HepG2 (cell line): Measurements from ENCODE around the gene POLE3. TPM values are rescaled to one million over a fixed set of nuclear protein-coding genes. Genes with fewer than 3 reads are reported as not detected.

Source experiments
- AGO1 ChIP-seq: fragments of 200-400 bp; formaldehyde crosslinking; IDR thresholded peaks from 2 replicates; pipeline ENCODE4 v1.6.1; 2017; ENCODE audit warnings: mild to moderate bottlenecking, low read depth, low read length, moderate library complexity; ENCODE audit not compliant: poor library complexity, severe bottlenecking
- ARNT ChIP-seq: fragments of 450-650 bp; IDR thresholded peaks from 2 replicates; pipeline ENCODE4 v1.6.1; 2017
- ATAD3A ChIP-seq: sonication (generic); formaldehyde crosslinking; IDR thresholded peaks from 2 replicates; pipeline ENCODE4 v1.4.0; 2020; ENCODE audit warnings: missing genetic modification reagents
- KLF15 ChIP-seq: sonication (generic); formaldehyde crosslinking; IDR thresholded peaks from 2 replicates; pipeline ENCODE4 v1.8.1; 2023; ENCODE audit warnings: borderline replicate concordance, mild to moderate bottlenecking, inconsistent platforms, missing genetic modification reagents, mixed read lengths
- KMT2B ChIP-seq: IDR thresholded peaks from 2 replicates; pipeline ENCODE4 v1.6.1; 2016; ENCODE audit warnings: missing genetic modification reagents, missing compliant biosample characterization
- MAF1 ChIP-seq: sonication (generic); formaldehyde crosslinking; IDR thresholded peaks from 2 replicates; pipeline ENCODE4 v1.5.0; 2020; ENCODE audit warnings: missing genetic modification reagents, borderline replicate concordance
- POLR2A ChIP-seq, 2 experiments: IDR thresholded peaks; 2 replicates each; pipeline ENCODE4 v1.6.1; 2011; ENCODE audit warnings: low read depth in 2 of 2, low read length in 2 of 2, mild to moderate bottlenecking in 1 of 2, moderate library complexity in 1 of 2; ENCODE audit not compliant: insufficient read depth in 1 of 2
- PRMT3 ChIP-seq: sonication (generic); formaldehyde crosslinking; IDR thresholded peaks from 2 replicates; pipeline ENCODE4 v1.8.1; 2022; ENCODE audit warnings: low read depth, mild to moderate bottlenecking, moderate library complexity, missing genetic modification reagents, borderline replicate concordance
- SIX1 ChIP-seq: sonication (generic); formaldehyde crosslinking; IDR thresholded peaks from 2 replicates; pipeline ENCODE4 v1.4.0; 2020; ENCODE audit warnings: missing genetic modification reagents, borderline replicate concordance
- SMAD9 ChIP-seq: sonication (generic); formaldehyde crosslinking; IDR thresholded peaks from 2 replicates; pipeline ENCODE4 v1.5.1; 2020; ENCODE audit warnings: mild to moderate bottlenecking, missing genetic modification reagents
- SUZ12 ChIP-seq: fragments of 150-350 bp; IDR thresholded peaks from 2 replicates; pipeline ENCODE4 v1.6.1; 2014; ENCODE audit warnings: low read depth, low read length
- TBX2 ChIP-seq: sonication (generic); formaldehyde crosslinking; IDR thresholded peaks from 2 replicates; pipeline ENCODE4 v1.5.0; 2020; ENCODE audit warnings: missing genetic modification reagents, mild to moderate bottlenecking, borderline replicate concordance
- ZFP82 ChIP-seq: sonication (generic); formaldehyde crosslinking; IDR thresholded peaks from 2 replicates; pipeline ENCODE4 v1.5.1; 2020; ENCODE audit warnings: mild to moderate bottlenecking, missing genetic modification reagents, borderline replicate concordance
- ZKSCAN5 ChIP-seq: sonication (generic); formaldehyde crosslinking; IDR thresholded peaks from 2 replicates; pipeline ENCODE4 v1.5.1; 2020; ENCODE audit warnings: mild to moderate bottlenecking, missing genetic modification reagents
- ZNF232 ChIP-seq: sonication (generic); formaldehyde crosslinking; IDR thresholded peaks from 2 replicates; pipeline ENCODE4 v1.4.0; 2020; ENCODE audit warnings: missing genetic modification reagents, borderline replicate concordance
- ZNF431 ChIP-seq: sonication (generic); formaldehyde crosslinking; IDR thresholded peaks from 2 replicates; pipeline ENCODE4 v1.9.0; 2022; ENCODE audit warnings: missing genetic modification reagents, low read depth, mild to moderate bottlenecking, borderline replicate concordance
- ZNF468 ChIP-seq: sonication (generic); formaldehyde crosslinking; IDR thresholded peaks from 2 replicates; pipeline ENCODE4 v1.8.0; 2022; ENCODE audit warnings: mild to moderate bottlenecking, moderate library complexity, missing genetic modification reagents
- ZNF768 ChIP-seq: sonication (generic); formaldehyde crosslinking; IDR thresholded peaks from 2 replicates; pipeline ENCODE4 v1.4.0; 2020; ENCODE audit warnings: missing genetic modification reagents
- polyA plus RNA-seq, 8 experiments: library from polyadenylated mRNA; depleted of rRNA in 3 of 8; stranded (reverse) in 7 of 8; unstranded in 1 of 8; fragments of >200 nt; fragmentation: Illumina TruSeq in 4 of 8; extraction: Trizol in 4 of 8; gene quantifications; 2 replicates each; pipeline versions ENCODE4 v1.2.1 to v1.2.3, GENCODE V29; 2011 to 2016; ENCODE audit warnings: low read depth in 4 of 8, missing spikeins in 1 of 8, mixed read lengths in 1 of 8; ENCODE audit not compliant: insufficient read depth in 1 of 8
- total RNA-seq, 5 experiments: library from RNA; depleted of rRNA; stranded (reverse); fragments of >200 nt; fragmentation: Illumina TruSeq; extraction: Trizol; gene quantifications; 2 replicates each; pipeline ENCODE4 v1.2.3, GENCODE V29; 2016; ENCODE audit warnings: low read depth in 1 of 5
- TF ChIP-seq, protein P1 (sequence below): sonication (generic); formaldehyde crosslinking; IDR thresholded peaks from 2 replicates; pipeline ENCODE4 v1.4.0; 2020; ENCODE audit warnings: mild to moderate bottlenecking, missing genetic modification reagents
- TF ChIP-seq, protein P2 (sequence below): sonication (generic); formaldehyde crosslinking; conservative IDR thresholded peaks from 2 replicates; pipeline ENCODE4 v1.8.0; 2022; ENCODE audit warnings: low read depth, missing genetic modification reagents
- TF ChIP-seq, protein P3 (sequence below): sonication (generic); formaldehyde crosslinking; IDR thresholded peaks from 2 replicates; pipeline ENCODE4 v1.9.0; 2021; ENCODE audit warnings: missing genetic modification reagents, borderline replicate concordance

Gene POLE3
- total and polyA plus RNA-seq, 2 of the 13 experiments (the other 11 are each of a cell fraction or from before 2014, with no cell fraction given), result 36.0 to 77.2 TPM

DNA sequence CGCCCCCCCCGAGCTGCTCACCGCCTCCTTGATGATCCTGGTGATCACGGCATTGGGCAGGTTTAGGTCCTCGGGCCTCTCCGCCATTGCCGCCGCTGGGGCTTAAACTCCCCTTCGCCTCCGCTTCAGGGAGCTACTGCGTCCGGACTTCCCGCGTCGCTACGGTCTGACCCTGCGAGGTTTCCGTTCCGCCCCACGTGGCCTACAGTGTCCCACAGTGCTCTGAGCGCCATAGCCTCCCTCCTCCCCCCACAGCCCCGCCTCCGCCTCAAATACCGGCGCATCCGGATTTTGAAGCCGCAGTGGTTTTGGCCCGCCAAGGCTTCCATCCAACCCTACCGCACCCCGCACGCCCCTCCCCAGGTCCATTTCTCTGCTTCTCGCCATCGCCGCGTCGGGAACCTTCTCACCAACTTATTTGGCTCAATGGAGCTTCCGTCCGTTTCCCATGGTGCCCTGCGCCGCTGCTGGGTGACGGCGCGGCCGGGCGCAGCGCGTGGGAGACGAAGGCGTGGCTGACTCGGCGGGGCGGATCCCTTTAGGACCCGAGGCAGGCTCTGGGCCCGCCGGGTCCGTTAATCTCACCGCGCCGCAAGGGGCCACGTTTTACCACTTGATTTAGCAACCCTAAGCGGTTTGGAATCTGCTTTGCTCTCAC lies at the start of gene POLE3, which contains the start of gene C9orf43 (continued):
- peak; percentile 87 for TF ChIP-seq TBX2 (CRISPR knock-in tag)
- TF ChIP-seq KMT2B (CRISPR knock-in tag), result peak; percentile 96
- TF ChIP-seq, protein P1, sequence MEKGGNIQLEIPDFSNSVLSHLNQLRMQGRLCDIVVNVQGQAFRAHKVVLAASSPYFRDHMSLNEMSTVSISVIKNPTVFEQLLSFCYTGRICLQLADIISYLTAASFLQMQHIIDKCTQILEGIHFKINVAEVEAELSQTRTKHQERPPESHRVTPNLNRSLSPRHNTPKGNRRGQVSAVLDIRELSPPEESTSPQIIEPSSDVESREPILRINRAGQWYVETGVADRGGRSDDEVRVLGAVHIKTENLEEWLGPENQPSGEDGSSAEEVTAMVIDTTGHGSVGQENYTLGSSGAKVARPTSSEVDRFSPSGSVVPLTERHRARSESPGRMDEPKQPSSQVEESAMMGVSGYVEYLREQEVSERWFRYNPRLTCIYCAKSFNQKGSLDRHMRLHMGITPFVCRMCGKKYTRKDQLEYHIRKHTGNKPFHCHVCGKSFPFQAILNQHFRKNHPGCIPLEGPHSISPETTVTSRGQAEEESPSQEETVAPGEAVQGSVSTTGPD (CRISPR knock-in tag), result no peak
- TF ChIP-seq PRMT3, result no peak
- 0 out of 2 replicates have a peak, but pooled peaks have one; percentile 57 for TF ChIP-seq ZNF431
- TF ChIP-seq SMAD9 (CRISPR knock-in tag), result no peak
- 0 out of 2 replicates have a peak, but pooled peaks have one; percentile 63 for TF ChIP-seq KLF15 (CRISPR knock-in tag)
- no peak for TF ChIP-seq ATAD3A
- TF ChIP-seq ZKSCAN5 (CRISPR knock-in tag), result no peak
- peak; percentile 79 to 81 for TF ChIP-seq POLR2A (IDR thresholded peaks at IDR 0.05; ENCODE audit: insufficient read depth in 1 of 2, low read depth in 2 of 2, low read length in 2 of 2)
- TF ChIP-seq SIX1 (CRISPR knock-in tag), result peak; percentile 54; the same call in 1 of the 2 replicates
- TF ChIP-seq ZNF768, result peak; percentile 38; the same call in 1 of the 2 replicates
- TF ChIP-seq ZFP82 (CRISPR knock-in tag), result no peak
- no peak for TF ChIP-seq ZNF468 (CRISPR knock-in tag)
- TF ChIP-seq SUZ12, result peak; percentile 51
- TF ChIP-seq MAF1 (CRISPR knock-in tag), result peak; percentile 75; the same call in 1 of the 2 replicates
- TF ChIP-seq, protein P2, sequence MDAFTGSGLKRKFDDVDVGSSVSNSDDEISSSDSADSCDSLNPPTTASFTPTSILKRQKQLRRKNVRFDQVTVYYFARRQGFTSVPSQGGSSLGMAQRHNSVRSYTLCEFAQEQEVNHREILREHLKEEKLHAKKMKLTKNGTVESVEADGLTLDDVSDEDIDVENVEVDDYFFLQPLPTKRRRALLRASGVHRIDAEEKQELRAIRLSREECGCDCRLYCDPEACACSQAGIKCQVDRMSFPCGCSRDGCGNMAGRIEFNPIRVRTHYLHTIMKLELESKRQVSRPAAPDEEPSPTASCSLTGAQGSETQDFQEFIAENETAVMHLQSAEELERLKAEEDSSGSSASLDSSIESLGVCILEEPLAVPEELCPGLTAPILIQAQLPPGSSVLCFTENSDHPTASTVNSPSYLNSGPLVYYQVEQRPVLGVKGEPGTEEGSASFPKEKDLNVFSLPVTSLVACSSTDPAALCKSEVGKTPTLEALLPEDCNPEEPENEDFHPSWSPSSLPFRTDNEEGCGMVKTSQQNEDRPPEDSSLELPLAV, result no peak
- TF ChIP-seq, protein P3, sequence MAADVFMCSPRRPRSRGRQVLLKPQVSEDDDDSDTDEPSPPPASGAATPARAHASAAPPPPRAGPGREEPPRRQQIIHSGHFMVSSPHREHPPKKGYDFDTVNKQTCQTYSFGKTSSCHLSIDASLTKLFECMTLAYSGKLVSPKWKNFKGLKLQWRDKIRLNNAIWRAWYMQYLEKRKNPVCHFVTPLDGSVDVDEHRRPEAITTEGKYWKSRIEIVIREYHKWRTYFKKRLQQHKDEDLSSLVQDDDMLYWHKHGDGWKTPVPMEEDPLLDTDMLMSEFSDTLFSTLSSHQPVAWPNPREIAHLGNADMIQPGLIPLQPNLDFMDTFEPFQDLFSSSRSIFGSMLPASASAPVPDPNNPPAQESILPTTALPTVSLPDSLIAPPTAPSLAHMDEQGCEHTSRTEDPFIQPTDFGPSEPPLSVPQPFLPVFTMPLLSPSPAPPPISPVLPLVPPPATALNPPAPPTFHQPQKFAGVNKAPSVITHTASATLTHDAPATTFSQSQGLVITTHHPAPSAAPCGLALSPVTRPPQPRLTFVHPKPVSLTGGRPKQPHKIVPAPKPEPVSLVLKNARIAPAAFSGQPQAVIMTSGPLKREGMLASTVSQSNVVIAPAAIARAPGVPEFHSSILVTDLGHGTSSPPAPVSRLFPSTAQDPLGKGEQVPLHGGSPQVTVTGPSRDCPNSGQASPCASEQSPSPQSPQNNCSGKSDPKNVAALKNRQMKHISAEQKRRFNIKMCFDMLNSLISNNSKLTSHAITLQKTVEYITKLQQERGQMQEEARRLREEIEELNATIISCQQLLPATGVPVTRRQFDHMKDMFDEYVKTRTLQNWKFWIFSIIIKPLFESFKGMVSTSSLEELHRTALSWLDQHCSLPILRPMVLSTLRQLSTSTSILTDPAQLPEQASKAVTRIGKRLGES (CRISPR knock-in tag), result no peak; the same call in 1 of the 2 replicates
- TF ChIP-seq ARNT, result no peak
- no peak for TF ChIP-seq AGO1
- no peak for TF ChIP-seq ZNF232 (CRISPR knock-in tag)
